Kidney epithelial cell (primary cell): ENCODE measurements around the gene TSPO2. TPM values are rescaled to one million over a fixed set of nuclear protein-coding genes. Genes with fewer than 3 reads are reported as not detected.

ENCODE experiments used
- DNase-seq: peaks from one replicate; pipeline ENCODE4 v3.0.0-alpha.2; 2010; ENCODE audit warnings: low read depth
- H3K27me3 ChIP-seq: 2 replicates; pipeline ENCODE4 v1.6.0; 2011; ENCODE audit warnings: low read length; ENCODE audit not compliant: control insufficient read depth, insufficient read depth
- H3K36me3 ChIP-seq: 2 replicates; pipeline ENCODE4 v1.5.1; 2011; ENCODE audit warnings: low read length; ENCODE audit not compliant: control insufficient read depth, insufficient read depth
- H3K4me3 ChIP-seq: 2 replicates; pipeline ENCODE4 v1.5.1; 2011; ENCODE audit warnings: low read depth, mild to moderate bottlenecking, control low read depth, low read length
- total RNA-seq: library from RNA; depleted of rRNA; stranded (reverse); fragments of >200 nt; gene quantifications from 2 replicates; pipeline ENCODE4 v1.2.3, GENCODE V29; 2015
- TF ChIP-seq, protein P1 (sequence below): IDR thresholded peaks from 2 replicates; pipeline ENCODE4 v1.5.1; 2011; ENCODE audit warnings: mild to moderate bottlenecking, moderate library complexity, low read length, control low read depth, inconsistent platforms; ENCODE audit not compliant: insufficient read depth, poor library complexity, severe bottlenecking

The TSPO2 gene
- total RNA-seq, 1 donor from 2014 or later, result not detected

GRCh38 chr6:41043151-41043550 is 884 bp downstream of the TSPO2 start:
- no peak for DNase-seq
- H3K27me3 ChIP-seq, result no peaks in the 10 kb centered on the region
- TF ChIP-seq, protein P1, sequence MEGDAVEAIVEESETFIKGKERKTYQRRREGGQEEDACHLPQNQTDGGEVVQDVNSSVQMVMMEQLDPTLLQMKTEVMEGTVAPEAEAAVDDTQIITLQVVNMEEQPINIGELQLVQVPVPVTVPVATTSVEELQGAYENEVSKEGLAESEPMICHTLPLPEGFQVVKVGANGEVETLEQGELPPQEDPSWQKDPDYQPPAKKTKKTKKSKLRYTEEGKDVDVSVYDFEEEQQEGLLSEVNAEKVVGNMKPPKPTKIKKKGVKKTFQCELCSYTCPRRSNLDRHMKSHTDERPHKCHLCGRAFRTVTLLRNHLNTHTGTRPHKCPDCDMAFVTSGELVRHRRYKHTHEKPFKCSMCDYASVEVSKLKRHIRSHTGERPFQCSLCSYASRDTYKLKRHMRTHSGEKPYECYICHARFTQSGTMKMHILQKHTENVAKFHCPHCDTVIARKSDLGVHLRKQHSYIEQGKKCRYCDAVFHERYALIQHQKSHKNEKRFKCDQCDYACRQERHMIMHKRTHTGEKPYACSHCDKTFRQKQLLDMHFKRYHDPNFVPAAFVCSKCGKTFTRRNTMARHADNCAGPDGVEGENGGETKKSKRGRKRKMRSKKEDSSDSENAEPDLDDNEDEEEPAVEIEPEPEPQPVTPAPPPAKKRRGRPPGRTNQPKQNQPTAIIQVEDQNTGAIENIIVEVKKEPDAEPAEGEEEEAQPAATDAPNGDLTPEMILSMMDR, result no peak
- no peak overlapping the region for H3K4me3 ChIP-seq
- H3K36me3 ChIP-seq, result no peaks in the 10 kb centered on the region

GRCh38 chr6:41045664-41046063 is 3.4 kb downstream of the TSPO2 start:
- TF ChIP-seq, protein P1, result no peak
- Histone ChIP-seq H3K4me3 (no peak overlapping the region), H3K36me3 (no peaks in the 10 kb centered on the region), H3K27me3 (no peaks in the 10 kb centered on the region)
- no peak for DNase-seq

DNA sequence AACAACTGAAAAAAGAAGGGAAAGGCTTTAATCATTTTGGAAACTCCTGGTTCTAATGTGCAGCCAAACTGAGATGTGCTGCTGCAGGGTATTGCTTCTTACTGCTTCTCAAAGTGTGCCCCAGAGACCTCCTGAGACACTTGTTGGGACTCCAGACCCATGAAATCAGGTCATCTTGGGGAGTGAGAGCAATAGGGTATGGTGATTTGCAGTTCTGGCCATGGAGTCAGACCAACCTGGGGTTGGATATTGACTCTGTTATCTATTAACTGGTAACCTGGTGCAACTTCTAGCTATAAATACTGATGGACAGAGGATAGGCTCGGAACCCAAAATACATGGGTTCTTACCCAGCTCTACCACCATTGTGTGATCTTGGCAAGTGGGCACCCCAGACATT is 3.8 kb downstream of the TSPO2 start:
- Histone ChIP-seq H3K4me3 (no peak overlapping the region), H3K27me3 (no peaks in the 10 kb centered on the region), H3K36me3 (no peaks in the 10 kb centered on the region)
- DNase-seq, result no peak
- TF ChIP-seq, protein P1, result no peak

DNA sequence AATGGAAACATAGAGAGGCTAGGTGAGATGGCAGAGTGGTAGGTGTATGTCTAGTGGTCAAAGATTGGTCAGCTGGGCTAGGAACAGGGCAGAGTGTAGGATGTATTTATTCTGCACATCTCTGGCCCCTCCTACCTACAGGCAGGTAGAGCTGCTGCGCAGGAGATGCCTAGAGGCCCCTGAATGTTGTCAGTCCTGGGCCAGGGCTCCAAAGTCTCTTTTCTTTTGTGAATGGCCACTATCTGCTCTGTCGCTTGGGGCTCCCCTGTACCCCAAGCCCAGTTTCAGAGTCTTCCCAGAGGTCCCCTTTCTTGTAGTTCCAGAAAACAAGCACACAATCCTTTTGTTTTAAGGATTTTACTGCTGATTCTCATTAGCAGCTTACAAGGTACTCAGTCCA is 5.0 kb downstream of the TSPO2 start:
- Histone ChIP-seq H3K27me3 (no peaks in the 10 kb centered on the region), H3K36me3 (no peaks in the 10 kb centered on the region), H3K4me3 (no peak overlapping the region)
- DNase-seq, result no peak
- TF ChIP-seq, protein P1, result no peak

GRCh38 chr6:41047745-41048732 is 5.8 kb downstream of the TSPO2 start:
- no peak overlapping the region for H3K4me3 ChIP-seq
- TF ChIP-seq, protein P1, result no peak
- H3K27me3 ChIP-seq, result no peaks in the 10 kb centered on the region
- DNase-seq, result no peak
- H3K36me3 ChIP-seq, result no peaks in the 10 kb centered on the region
